Bronchial epithelial cell (primary cell): Measurements from ENCODE around the gene TUBGCP2. TPM values are rescaled to one million over a fixed set of nuclear protein-coding genes. Genes with fewer than 3 reads are reported as not detected.

Experiments
- DNase-seq: peaks from one replicate; pipeline ENCODE4 v3.0.0-alpha.2; 2010; ENCODE audit warnings: low read depth
- FAIRE-seq: peaks from 2 replicates; lab custom pipeline; 2011; peaks lifted over from hg19 to GRCh38; lab: Jason Lieb, UNC
- H3K27me3 ChIP-seq: 2 replicates; pipeline ENCODE4 v1.5.1; 2011; ENCODE audit warnings: low read length; ENCODE audit not compliant: control insufficient read depth, insufficient read depth
- H3K36me3 ChIP-seq: 2 replicates; pipeline ENCODE4 v1.5.1; 2011; ENCODE audit warnings: low read length; ENCODE audit not compliant: control insufficient read depth, insufficient read depth
- H3K4me3 ChIP-seq: 2 replicates; pipeline ENCODE4 v1.5.1; 2011; ENCODE audit warnings: mild to moderate bottlenecking, low read depth, low read length, control low read depth
- CTCF ChIP-seq: IDR thresholded peaks from 2 replicates; pipeline ENCODE4 v1.5.1; 2011; ENCODE audit warnings: mild to moderate bottlenecking, moderate library complexity, low read length, control low read depth, inconsistent platforms; ENCODE audit not compliant: insufficient read depth, severe bottlenecking
- total RNA-seq: library from RNA; depleted of rRNA; stranded (reverse); fragments of >200 nt; gene quantifications from 2 replicates; pipeline ENCODE4 v1.2.1, GENCODE V29; 2014

The TUBGCP2 gene
- total RNA-seq, 1 donor from 2014 or later, result 42.4 TPM

DNA sequence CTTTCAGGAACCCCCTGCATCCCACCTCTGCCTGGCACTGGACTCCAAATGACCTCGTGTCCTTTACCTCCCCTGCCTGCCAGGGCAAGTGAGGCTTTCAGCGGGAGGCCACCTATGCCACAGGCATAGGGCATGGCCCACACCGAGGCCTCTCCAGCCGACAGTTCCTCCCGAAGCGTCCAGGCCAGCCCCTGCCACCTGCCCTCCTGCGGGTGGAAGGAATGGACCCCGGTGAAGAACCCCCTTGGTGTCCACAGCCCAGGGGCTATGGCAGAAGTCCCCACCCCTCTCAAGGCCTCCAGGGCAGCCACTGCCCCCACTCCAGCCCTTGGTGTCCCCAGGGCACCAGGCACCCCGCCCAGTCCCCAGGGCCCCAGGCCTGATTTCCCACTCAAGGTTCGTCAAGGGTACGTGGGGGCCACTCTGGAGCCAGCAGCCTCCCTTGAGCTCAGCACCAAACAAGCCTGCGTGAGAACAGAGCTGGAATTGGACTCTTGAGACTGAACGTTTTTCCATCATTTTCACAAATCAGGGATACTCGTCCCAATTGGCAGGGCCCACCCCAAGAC lies 46.1 kb upstream of the TUBGCP2 start:
- Histone ChIP-seq H3K4me3 (no peak overlapping the region), H3K36me3 (no peaks in the 10 kb centered on the region), H3K27me3 (no peaks in the 10 kb centered on the region)
- DNase-seq (no peak), FAIRE-seq (no peak)
- no peak for TF ChIP-seq CTCF

- no peaks in the 10 kb centered on the region for H3K27me3 ChIP-seq
- DNase-seq (no peak), FAIRE-seq (no peak)
- H3K4me3 ChIP-seq, result no peak overlapping the region
- TF ChIP-seq CTCF, result no peak
- no peaks in the 10 kb centered on the region for H3K36me3 ChIP-seq
These were observed 45.4 kb upstream of the TUBGCP2 start for GRCh38 chr10:133353988-133354605.

GRCh38 chr10:133353202-133353959 lies 44.7 kb upstream of the TUBGCP2 start:
- no peak for TF ChIP-seq CTCF
- no peak overlapping the region for H3K4me3 ChIP-seq
- DNase-seq (no peak), FAIRE-seq (no peak)
- no peaks in the 10 kb centered on the region for H3K27me3 ChIP-seq
- no peaks in the 10 kb centered on the region for H3K36me3 ChIP-seq

- no peak for FAIRE-seq
- Histone ChIP-seq H3K4me3 (no peak overlapping the region), H3K27me3 (no peaks in the 10 kb centered on the region), H3K36me3 (no peaks in the 10 kb centered on the region)
- no peak for DNase-seq
- no peak for TF ChIP-seq CTCF
These were observed 43.0 kb upstream of the TUBGCP2 start for GRCh38 chr10:133351408-133352318.

- no peak overlapping the region for H3K4me3 ChIP-seq
- no peak for DNase-seq
- FAIRE-seq, result no peak
- H3K36me3 ChIP-seq, result no peaks in the 10 kb centered on the region
- no peaks in the 10 kb centered on the region for H3K27me3 ChIP-seq
- no peak for TF ChIP-seq CTCF
These were observed 42.3 kb upstream of the TUBGCP2 start for GRCh38 chr10:133350950-133351329.
